Measurements from ENCODE around the gene SLAMF6. TPM values are rescaled to one million over a fixed set of nuclear protein-coding genes. Genes with fewer than 3 reads are reported as not detected.

The SLAMF6 gene
- total and polyA plus RNA-seq, 10 of the 15 experiments (the other 5 are each of a cell fraction or from before 2014, with no cell fraction given) = 20.5 to 89.6 (median 36.5) TPM

- intact Hi-C loops (cut with micrococcal nuclease; ENCODE audit: unreplicated experiment) = no loop called here
- Histone ChIP-seq H3K9me3 (replicated peaks; ENCODE audit: control insufficient read depth, insufficient read depth, low read length) (peaks cover 30% of the 10 kb centered on the region), H3K4me3 (no peak overlapping the region), H3K27me3 (replicated peaks in 1 of 2; ENCODE audit: control insufficient read depth in 2 of 2, insufficient read depth in 2 of 2, low read length in 1 of 2) (no peaks in the 10 kb centered on the region), H3K4me1 (ENCODE audit: control insufficient read depth, insufficient read depth, low read length) (no peaks in the 10 kb centered on the region), H4K20me1 (ENCODE audit: control insufficient read depth, insufficient read depth) (no peaks in the 10 kb centered on the region), H3K4me2 (ENCODE audit: control insufficient read depth, insufficient read depth) (no peak overlapping the region), H3K79me2 (ENCODE audit: control insufficient read depth, insufficient read depth, low read length) (peaks cover 41% of the 10 kb centered on the region), H2AFZ (ENCODE audit: control insufficient read depth, low read depth, low read length) (no peak overlapping the region), H3K36me3 (ENCODE audit: control insufficient read depth in 2 of 2, insufficient read depth in 2 of 2, low read length in 1 of 2) (peaks cover 0 to 9% of the 10 kb centered on the region in 2 experiments; a peak in 3 of 4 replicates), H3K27ac (ENCODE audit: control insufficient read depth, insufficient read depth) (no peak overlapping the region), H3K9ac (ENCODE audit: control insufficient read depth, insufficient read depth, low read length) (no peak overlapping the region)
- no peak for ATAC-seq
- DNase-seq (ENCODE audit: low read depth, low spot score) = no peak
- SMC1A ChIA-PET (ENCODE audit: uncharacterized antibody, unreplicated experiment) = interaction anchor here (0.8 to 2.6 kb wide), 4 partner anchors 10 to 51 kb away, joined by 3 to 10 read pairs (median 4); no protein-coding TSS in a partner anchor
- no peak for TF ChIP-seq FOXK2 (IDR thresholded peaks at IDR 0.05)
- TF ChIP-seq CHD2 (IDR thresholded peaks at IDR 0.05; ENCODE audit: borderline replicate concordance, low read depth, low read length) = no peak
- TF ChIP-seq BCL11A (IDR thresholded peaks at IDR 0.05; ENCODE audit: low read depth, low read length) = no peak
- no peak for TF ChIP-seq KLF5 (IDR thresholded peaks at IDR 0.05; ENCODE audit: partially characterized antibody)
- TF ChIP-seq NR2C2 (IDR thresholded peaks at IDR 0.05; ENCODE audit: borderline replicate concordance, control insufficient read depth, insufficient read length, low read depth) = no peak
- TF ChIP-seq ZZZ3 (IDR thresholded peaks at IDR 0.05; ENCODE audit: control insufficient read depth, insufficient read length, low read depth) = no peak
- no peak for TF ChIP-seq ZBTB40 (IDR thresholded peaks at IDR 0.05; ENCODE audit: borderline replicate concordance)
- no peak for TF ChIP-seq POLR2AphosphoS5 (IDR thresholded peaks at IDR 0.05; ENCODE audit: low read length)
- no peak for TF ChIP-seq ZNF687 (IDR thresholded peaks at IDR 0.05)
- no peak for TF ChIP-seq CHD4 (IDR thresholded peaks at IDR 0.05)
- no peak for TF ChIP-seq KDM1A (IDR thresholded peaks at IDR 0.05; ENCODE audit: borderline replicate concordance)
- TF ChIP-seq POLR2AphosphoS2 (IDR thresholded peaks at IDR 0.05; ENCODE audit: low read depth, low read length) = no peak
- no peak for TF ChIP-seq FOS (IDR thresholded peaks at IDR 0.05; ENCODE audit: borderline replicate concordance, extremely low read depth, insufficient read length)
- no peak for TF ChIP-seq HDAC2 (IDR thresholded peaks at IDR 0.05)
- TF ChIP-seq RCOR1 (conservative IDR thresholded peaks at IDR 0.05; ENCODE audit: low read depth, low read length) = no peak
- no peak for TF ChIP-seq EED (IDR thresholded peaks at IDR 0.05; ENCODE audit: low read depth)
- in situ Hi-C loops (cut with MboI) = no loop called here
- BruUV-seq (replicated peaks) = no TSS peak
- RAD21 ChIA-PET (ENCODE audit: unreplicated experiment) = no interaction called here
- CTCF ChIA-PET = no interaction called here
- POLR2A ChIA-PET = no interaction called here
- WGBS (ENCODE audit: insufficient coverage, insufficient replicate concordance, low lambda C conversion rate, missing lambda C conversion rate) = 94% methylated on average over 2 of the region's 2 CpGs
- FAIRE-seq = no peak
These were observed 18.4 kb downstream of the SLAMF6 start for GRCh38 chr1:160504651-160505050.
